HFF-Myc (cell line): Measurements from ENCODE around the gene CFAP58.

ENCODE experiments used
- DNase-seq: peaks from one replicate; pipeline ENCODE4 v3.0.0-alpha.2; 2011; ENCODE audit warnings: low read depth; ENCODE audit errors: extremely low read depth
- H3K4me3 ChIP-seq: replicated peaks from 2 replicates; pipeline ENCODE4 v1.5.1; 2011; ENCODE audit warnings: low read depth, mild to moderate bottlenecking, control low read depth, low read length
- TF ChIP-seq, protein P1 (sequence below): IDR thresholded peaks from 2 replicates; pipeline ENCODE4 v1.5.1; 2012; ENCODE audit warnings: mild to moderate bottlenecking, low read depth, low read length, control low read depth; ENCODE audit errors: missing control alignments

Gene CFAP58

DNA sequence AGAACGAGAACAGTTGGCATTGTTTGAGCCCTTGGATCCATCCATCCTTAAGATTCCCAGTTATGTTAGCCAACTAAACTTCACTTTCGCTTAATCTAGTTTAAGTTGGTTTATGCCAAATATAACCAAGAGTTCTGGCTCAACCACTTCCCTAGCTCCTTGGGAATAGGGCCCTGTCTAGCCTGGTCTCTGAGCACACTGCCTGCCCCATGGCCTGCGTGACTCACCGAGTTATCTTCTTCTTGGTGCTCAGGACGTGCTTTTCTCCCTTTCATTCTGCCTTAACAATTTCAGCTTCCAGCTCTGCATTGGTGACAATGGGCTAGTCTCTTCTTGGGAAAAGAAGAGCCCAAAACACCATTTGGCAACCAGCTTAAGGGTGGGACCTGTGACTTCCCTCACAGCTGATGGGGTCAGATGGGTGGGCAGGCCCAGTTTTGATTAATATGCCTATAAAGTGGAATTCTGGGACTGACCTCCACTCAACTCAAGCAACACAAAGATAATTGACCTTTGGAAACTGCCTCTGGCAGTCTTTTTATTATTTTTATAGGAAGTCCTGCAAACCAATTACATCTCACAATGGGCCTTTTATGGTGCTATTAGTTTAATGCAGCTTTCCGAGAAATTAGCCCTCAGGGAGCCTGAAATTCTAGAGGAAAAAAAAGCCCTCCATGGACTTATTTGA, 126.4 kb downstream of the CFAP58 start:
- no peak for DNase-seq
- TF ChIP-seq, protein P1, sequence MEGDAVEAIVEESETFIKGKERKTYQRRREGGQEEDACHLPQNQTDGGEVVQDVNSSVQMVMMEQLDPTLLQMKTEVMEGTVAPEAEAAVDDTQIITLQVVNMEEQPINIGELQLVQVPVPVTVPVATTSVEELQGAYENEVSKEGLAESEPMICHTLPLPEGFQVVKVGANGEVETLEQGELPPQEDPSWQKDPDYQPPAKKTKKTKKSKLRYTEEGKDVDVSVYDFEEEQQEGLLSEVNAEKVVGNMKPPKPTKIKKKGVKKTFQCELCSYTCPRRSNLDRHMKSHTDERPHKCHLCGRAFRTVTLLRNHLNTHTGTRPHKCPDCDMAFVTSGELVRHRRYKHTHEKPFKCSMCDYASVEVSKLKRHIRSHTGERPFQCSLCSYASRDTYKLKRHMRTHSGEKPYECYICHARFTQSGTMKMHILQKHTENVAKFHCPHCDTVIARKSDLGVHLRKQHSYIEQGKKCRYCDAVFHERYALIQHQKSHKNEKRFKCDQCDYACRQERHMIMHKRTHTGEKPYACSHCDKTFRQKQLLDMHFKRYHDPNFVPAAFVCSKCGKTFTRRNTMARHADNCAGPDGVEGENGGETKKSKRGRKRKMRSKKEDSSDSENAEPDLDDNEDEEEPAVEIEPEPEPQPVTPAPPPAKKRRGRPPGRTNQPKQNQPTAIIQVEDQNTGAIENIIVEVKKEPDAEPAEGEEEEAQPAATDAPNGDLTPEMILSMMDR = no peak
- H3K4me3 ChIP-seq = no peak overlapping the region

DNA sequence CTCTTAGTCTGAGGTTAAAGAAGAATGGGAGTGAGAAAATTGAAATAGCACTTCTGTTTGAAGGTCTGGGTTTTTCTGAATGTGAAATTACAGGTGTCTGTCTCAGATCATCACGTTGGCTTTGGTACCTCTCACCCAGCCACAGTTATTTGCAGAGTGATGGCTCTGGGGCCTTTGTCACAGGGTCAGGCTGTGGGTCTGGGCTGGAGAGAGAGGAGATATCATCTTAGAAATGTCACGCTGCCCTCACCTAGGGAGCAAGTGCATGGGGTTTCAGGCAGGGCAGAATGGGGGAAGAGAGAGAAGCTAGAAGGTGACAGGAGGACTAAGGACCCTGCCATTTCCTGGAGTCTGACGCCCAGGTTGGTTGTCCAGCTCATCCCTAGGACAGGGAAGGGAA, 127.2 kb downstream of the CFAP58 start:
- DNase-seq = no peak
- TF ChIP-seq, protein P1 = no peak

GRCh38 chr10:104483582-104483981, 129.9 kb downstream of the CFAP58 start:
- no peak overlapping the region for H3K4me3 ChIP-seq
- DNase-seq = no peak

More for the DNA sequence above, 127.2 kb downstream of the CFAP58 start:
- no peak overlapping the region for H3K4me3 ChIP-seq

DNA sequence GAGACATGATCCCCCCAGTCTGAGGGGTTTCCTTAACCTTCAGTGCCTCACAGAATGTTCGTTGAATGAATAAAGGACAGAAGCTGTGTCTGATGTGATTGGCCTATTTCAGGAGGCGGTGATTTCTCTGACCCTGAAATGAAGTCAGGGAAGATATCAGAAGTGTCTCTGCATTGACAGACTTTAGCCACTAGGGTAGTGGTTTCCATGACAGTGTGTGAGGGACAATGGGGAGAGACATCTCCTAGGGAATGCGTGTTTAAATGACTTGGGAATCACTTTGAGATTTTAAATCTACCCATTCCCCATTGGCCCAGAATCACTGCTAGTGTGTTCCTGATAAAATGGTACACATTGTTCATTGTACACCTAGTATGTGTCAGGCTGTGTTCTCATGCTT, 132.0 kb downstream of the CFAP58 start:
- TF ChIP-seq, protein P1 = peak; percentile 22

More at GRCh38 chr10:104483582-104483981, 129.9 kb downstream of the CFAP58 start:
- TF ChIP-seq, protein P1 = no peak

DNA sequence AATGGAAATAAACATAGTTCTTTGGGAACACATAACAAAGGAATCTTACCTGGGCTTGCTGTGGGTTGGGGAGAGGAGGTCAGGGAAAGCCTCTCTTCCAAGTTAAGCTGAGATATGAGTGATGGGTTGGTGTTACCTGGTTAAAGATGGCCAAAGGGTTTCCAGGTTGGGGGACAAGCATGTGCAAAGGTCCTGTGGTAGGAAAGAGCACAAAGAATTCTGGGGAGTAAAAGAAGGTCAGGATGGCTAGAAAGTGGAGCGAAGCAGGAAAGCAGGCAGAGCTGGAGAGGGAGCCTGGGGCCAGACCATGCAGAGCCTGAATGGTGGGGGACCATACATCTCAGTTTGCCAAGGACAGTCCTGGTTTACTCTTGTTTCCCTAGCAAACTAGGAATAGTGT, 133.2 kb downstream of the CFAP58 start:
- no peak overlapping the region for H3K4me3 ChIP-seq
- TF ChIP-seq, protein P1 = no peak
- no peak for DNase-seq

More for the DNA sequence above, 132.0 kb downstream of the CFAP58 start:
- DNase-seq = no peak
- H3K4me3 ChIP-seq = no peak overlapping the region

DNA sequence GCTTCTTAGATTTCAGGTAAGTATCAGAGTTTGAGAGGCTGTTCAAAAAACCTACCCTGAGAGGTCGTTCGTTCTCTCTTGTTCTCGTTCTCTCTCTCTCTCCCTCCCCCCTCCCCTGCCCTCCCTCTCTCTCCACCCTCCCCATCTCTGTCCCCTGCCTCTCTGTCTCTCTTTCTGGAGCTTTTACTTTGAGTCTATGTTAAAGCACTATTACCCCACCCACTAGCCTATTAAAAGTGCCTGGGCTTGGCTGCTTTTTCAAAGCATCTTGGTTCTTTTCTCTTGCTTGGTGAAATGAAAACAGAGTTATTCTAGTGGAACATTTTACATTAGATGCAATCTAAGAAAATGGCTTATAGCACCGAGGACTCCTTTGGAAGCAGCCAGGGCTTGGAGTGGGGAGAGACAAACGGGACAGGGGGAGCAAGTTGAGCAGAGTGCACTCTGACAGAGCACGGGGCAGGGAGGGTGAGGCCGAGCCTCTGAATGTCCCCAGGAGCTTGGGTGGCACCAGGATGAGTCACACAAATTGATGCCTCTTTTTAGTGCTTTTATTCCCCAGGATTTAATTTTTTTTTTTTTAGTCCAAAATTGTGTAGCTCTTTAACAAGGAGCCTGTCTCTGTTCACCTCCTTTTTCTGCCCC, 134.3 kb downstream of the CFAP58 start:
- no peak for DNase-seq
- TF ChIP-seq, protein P1 = no peak
- no peak overlapping the region for H3K4me3 ChIP-seq

DNA sequence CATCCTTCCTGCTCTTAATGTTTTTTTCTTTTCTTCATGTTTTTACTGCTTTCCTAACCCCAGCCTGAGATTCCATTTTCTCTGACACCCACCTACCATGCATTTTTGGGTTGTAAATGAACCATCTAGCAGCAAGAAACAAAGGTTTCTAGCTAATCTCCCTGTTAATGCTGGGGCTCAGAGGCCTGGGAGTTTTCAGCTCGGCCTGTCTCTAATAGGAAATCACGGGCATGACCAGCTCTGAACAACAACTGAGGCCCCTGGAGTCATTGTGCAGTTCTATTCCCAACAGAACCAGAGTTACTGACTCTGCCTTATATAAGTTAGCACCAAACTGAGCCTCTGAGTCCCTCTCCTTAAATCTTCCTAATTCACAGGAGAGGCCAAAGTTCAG, 134.8 kb downstream of the CFAP58 start:
- no peak overlapping the region for H3K4me3 ChIP-seq
- TF ChIP-seq, protein P1 = no peak
- DNase-seq = no peak
